Calu3 (cell line): ENCODE measurements around the gene RAP1B. TPM values are rescaled to one million over a fixed set of nuclear protein-coding genes. Genes with fewer than 3 reads are reported as not detected.

Experiments used
- BruUV-seq: library from RNA; stranded (reverse); fragments of 400-500 nt; replicated peaks from 2 replicates; lab custom pipeline; 2021; lab: Mats Ljungman, UMichigan
- CTCF ChIA-PET: fragments of 300-600 bp; sonication (Branson Sonifier 250); formaldehyde crosslinking; loops from one replicate; lab custom pipeline; 2022; ENCODE audit warnings: antibody characterized with exemption; lab: Charles Lee
- DNase-seq: peaks from one replicate; pipeline ENCODE4 v3.0.0; 2022
- H3K27ac Mint-ChIP-seq: one replicate; pipeline ENCODE4 v1.8.0; 2022; ENCODE audit warnings: mixed read lengths; ENCODE audit not compliant: unreplicated experiment
- H3K27me3 Mint-ChIP-seq: one replicate; pipeline ENCODE4 v1.8.0; 2022; ENCODE audit warnings: mixed read lengths; ENCODE audit not compliant: unreplicated experiment
- H3K36me3 Mint-ChIP-seq: one replicate; pipeline ENCODE4 v1.8.0; 2022; ENCODE audit warnings: mild to moderate bottlenecking, moderate library complexity, mixed read lengths; ENCODE audit not compliant: insufficient read depth, unreplicated experiment
- H3K4me1 Mint-ChIP-seq: one replicate; pipeline ENCODE4 v1.8.0; 2022; ENCODE audit warnings: mild to moderate bottlenecking, low read depth, mixed read lengths; ENCODE audit not compliant: unreplicated experiment
- H3K4me3 Mint-ChIP-seq: one replicate; pipeline ENCODE4 v1.8.0; 2022; ENCODE audit warnings: mild to moderate bottlenecking, low read depth, moderate library complexity, mixed read lengths; ENCODE audit not compliant: unreplicated experiment
- H3K9me3 Mint-ChIP-seq: one replicate; pipeline ENCODE4 v1.8.0; 2022; ENCODE audit warnings: low read depth, mixed read lengths; ENCODE audit not compliant: unreplicated experiment
- intact Hi-C: fragments of 100-400 bp; cut with micrococcal nuclease; formaldehyde crosslinking; loops from one replicate; pipeline ENCODE4 v1.10.0; 2022; ENCODE audit not compliant: unreplicated experiment
- total RNA-seq: library from RNA; stranded (reverse); gene quantifications from 2 replicates; pipeline ENCODE4 v1.2.3, GENCODE V29; 2022
- TF ChIP-seq, protein P1 (sequence below): fragments of 200-600 bp; IDR thresholded peaks from one replicate; pipeline ENCODE4 v1.8.0; 2022; ENCODE audit warnings: antibody characterized with exemption; ENCODE audit not compliant: unreplicated experiment

Gene RAP1B
- total RNA-seq, 1 experiment from 2014 or later: 159 TPM

DNA sequence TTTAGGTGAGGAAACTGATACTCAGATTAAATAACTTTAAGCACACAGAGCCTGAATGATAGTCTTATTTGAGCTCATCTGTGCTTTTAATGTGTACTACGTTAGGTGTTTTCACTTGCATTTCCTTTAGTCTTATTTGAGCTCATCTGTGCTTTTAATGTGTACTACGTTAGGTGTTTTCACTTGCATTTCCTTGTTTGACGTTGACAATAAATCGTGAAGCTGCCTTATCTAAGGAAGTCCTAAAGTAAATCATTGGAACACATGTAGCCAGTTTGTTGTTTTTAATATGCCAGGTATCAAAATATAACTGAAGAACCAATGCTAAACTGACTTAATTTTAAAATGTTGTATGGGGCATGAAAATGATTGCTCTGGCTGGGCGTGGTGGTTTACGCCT is 2.0 kb downstream of the RAP1B start:
- H3K27me3 Mint-ChIP-seq: no peaks in the 10 kb centered on the region
- CTCF ChIA-PET: interaction anchor here (0.5 to 1.1 kb wide), 3 partner anchors 8 to 263 kb away, joined by 3 read pairs; no protein-coding TSS in a partner anchor
- H3K36me3 Mint-ChIP-seq: peaks cover 58% of the 10 kb centered on the region
- no peaks in the 10 kb centered on the region for H3K9me3 Mint-ChIP-seq
- no TSS peak for BruUV-seq
- peaks cover 45% of the 10 kb centered on the region for H3K4me1 Mint-ChIP-seq
- H3K4me3 Mint-ChIP-seq: peak overlapping the region; percentile 85
- no peak for DNase-seq
- intact Hi-C loops: loop anchor here (5.0 kb wide), 2 partner anchors 75 to 90 kb away; partner anchors contain the start of gene NUP107
- H3K27ac Mint-ChIP-seq: peak overlapping the region; percentile 96
- TF ChIP-seq, protein P1, sequence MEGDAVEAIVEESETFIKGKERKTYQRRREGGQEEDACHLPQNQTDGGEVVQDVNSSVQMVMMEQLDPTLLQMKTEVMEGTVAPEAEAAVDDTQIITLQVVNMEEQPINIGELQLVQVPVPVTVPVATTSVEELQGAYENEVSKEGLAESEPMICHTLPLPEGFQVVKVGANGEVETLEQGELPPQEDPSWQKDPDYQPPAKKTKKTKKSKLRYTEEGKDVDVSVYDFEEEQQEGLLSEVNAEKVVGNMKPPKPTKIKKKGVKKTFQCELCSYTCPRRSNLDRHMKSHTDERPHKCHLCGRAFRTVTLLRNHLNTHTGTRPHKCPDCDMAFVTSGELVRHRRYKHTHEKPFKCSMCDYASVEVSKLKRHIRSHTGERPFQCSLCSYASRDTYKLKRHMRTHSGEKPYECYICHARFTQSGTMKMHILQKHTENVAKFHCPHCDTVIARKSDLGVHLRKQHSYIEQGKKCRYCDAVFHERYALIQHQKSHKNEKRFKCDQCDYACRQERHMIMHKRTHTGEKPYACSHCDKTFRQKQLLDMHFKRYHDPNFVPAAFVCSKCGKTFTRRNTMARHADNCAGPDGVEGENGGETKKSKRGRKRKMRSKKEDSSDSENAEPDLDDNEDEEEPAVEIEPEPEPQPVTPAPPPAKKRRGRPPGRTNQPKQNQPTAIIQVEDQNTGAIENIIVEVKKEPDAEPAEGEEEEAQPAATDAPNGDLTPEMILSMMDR: no peak

DNA sequence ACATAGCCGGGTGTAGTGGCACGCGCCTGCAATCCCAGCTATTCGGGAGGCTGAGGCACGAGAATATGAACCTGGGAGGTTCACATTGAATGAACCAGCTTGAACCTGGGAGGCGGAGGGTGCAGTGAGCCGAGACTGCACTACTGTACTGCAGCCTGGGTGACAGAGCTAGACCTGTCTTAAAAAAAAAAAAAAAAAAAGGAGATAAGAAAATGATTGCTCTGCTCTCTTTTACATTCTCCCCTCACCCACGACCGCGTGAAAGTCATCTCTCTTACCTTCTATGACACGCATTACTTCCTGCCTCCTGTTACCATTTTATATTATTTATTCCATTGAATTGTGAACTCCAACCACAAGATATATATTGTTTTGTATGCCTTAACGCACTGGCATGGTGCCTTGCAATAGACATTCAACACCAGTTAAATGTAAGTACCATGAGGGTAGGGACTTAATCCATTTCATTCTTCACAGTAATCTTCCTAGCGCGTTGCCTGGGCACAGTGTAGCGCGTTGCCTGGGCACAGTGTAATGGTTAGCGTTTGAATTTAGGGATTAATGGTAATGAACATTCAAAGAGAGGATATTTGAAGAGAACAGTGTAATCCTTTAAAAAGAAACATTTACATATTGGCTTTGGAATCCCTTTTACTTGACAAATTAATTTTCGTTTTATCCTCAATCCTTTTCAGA is 2.7 kb downstream of the RAP1B start:
- BruUV-seq: no TSS peak

DNA sequence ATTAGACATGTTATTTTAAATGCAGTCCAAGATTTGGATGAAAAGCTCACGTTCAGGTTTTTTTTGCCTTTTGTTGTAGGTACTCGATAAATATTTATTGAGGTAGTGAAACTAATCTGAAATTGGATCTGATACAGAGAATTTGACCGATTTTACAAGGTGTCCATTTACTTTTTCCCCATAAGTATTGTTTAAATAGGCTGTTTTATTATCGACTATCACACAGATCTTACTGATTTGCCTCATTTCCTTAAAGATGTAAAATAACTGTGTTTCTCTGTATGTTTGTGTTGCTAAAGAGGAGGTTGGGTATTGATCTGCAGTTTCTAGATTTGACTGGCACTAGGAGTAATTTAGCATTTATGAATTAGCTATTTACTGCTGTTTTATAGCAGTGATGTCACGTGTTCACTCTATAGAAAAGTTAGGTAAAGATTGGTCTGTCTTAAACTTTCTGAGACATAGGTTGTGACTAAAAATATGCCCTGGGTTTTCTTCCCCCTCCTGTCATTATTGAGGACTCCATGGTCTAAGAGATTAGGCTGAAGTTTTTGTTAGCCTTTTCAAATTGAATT is 3.5 kb downstream of the RAP1B start:
- H3K27ac Mint-ChIP-seq: peak overlapping the region; percentile 76
- peaks cover 58% of the 10 kb centered on the region for H3K36me3 Mint-ChIP-seq
- H3K4me1 Mint-ChIP-seq: peaks cover 42% of the 10 kb centered on the region
- TF ChIP-seq, protein P1: no peak
- intact Hi-C loops: loop anchor here (5.0 kb wide), 2 partner anchors 73 to 92 kb away; partner anchors contain the start of gene NUP107
- CTCF ChIA-PET: interaction anchor here (0.8 kb wide), 1 partner anchor 282 kb away, joined by 3 read pairs; the partner anchor contains the start of gene MDM1
- no peaks in the 10 kb centered on the region for H3K27me3 Mint-ChIP-seq
- peak overlapping the region; percentile 57 for H3K4me3 Mint-ChIP-seq
- BruUV-seq: no TSS peak
- DNase-seq: no peak
- no peaks in the 10 kb centered on the region for H3K9me3 Mint-ChIP-seq

More for the DNA sequence above, 2.7 kb downstream of the RAP1B start:
- H3K27me3 Mint-ChIP-seq: no peaks in the 10 kb centered on the region
- DNase-seq: no peak
- peaks cover 38% of the 10 kb centered on the region for H3K4me1 Mint-ChIP-seq
- no peaks in the 10 kb centered on the region for H3K9me3 Mint-ChIP-seq
- CTCF ChIA-PET: interaction anchor here (1.0 to 1.1 kb wide), 2 partner anchors 254 to 263 kb away, joined by 3 read pairs; no protein-coding TSS in a partner anchor
- TF ChIP-seq, protein P1: no peak
- intact Hi-C loops: loop anchor here (5.0 kb wide), 2 partner anchors 74 to 91 kb away; partner anchors contain the start of gene NUP107
- H3K27ac Mint-ChIP-seq: peak overlapping the region; percentile 96
- H3K36me3 Mint-ChIP-seq: peaks cover 58% of the 10 kb centered on the region
- peak overlapping the region; percentile 85 for H3K4me3 Mint-ChIP-seq

DNA sequence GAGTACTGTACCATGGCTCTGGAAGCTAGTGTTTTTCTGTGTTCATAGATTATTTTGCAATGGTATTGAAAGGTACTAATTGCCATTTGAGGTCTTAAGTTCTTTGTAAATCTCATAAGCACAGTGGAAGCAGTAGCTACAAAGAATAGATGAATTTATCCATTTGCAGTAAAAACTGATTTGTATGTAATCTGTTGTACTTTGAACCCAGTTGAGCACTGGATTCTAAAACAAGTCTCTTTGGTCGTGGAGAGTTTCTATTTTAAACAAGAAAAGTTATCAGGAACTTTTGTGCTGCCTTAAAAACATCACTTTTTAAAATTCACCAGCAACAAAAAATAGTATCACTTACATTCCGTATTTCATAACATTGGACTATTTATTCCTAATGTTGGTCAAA is 4.1 kb downstream of the RAP1B start:
- intact Hi-C loops: loop anchor here (1.0 to 5.0 kb wide), 3 partner anchors 50 to 92 kb away; partner anchors contain the start of gene NUP107
- no TSS peak for BruUV-seq
- no peak for DNase-seq
- Mint-ChIP-seq H3K27ac (peak overlapping the region; percentile 76), H3K4me1 (peaks cover 45% of the 10 kb centered on the region), H3K4me3 (peak overlapping the region; percentile 57), H3K27me3 (no peaks in the 10 kb centered on the region), H3K9me3 (no peaks in the 10 kb centered on the region), H3K36me3 (peaks cover 58% of the 10 kb centered on the region)
- TF ChIP-seq, protein P1: no peak
- CTCF ChIA-PET: interaction anchor here (0.7 to 0.8 kb wide), 2 partner anchors 40 to 283 kb away, joined by 3 read pairs; partner anchors contain the start of gene MDM1
